Amygdala (tissue), 56 donors: ENCODE results near the gene ADGRV1.
A peak's percentile ranks its signal among the peaks of the same experiment; 100 is the strongest.
"Not testable (repeated sequence)": the region's sequence is repeated elsewhere in the genome, so short reads cannot be mapped to it uniquely, and the experiment has no call there.

ENCODE experiments used
- DNase-seq, 56 donors: peaks; one replicate each; lab custom pipeline; 2025; lab: John Stamatoyannopoulos, UW

Gene ADGRV1

GRCh38 chr5:90888511-90889324 lies 330.1 kb downstream of the ADGRV1 start:
- no peak for DNase-seq

- DNase-seq, result no peak
Measured at GRCh38 chr5:90889325-90889600, 330.7 kb downstream of the ADGRV1 start.

GRCh38 chr5:90890180-90890579 lies 331.6 kb downstream of the ADGRV1 start:
- no peak for DNase-seq

GRCh38 chr5:90894866-90895420 lies 336.3 kb downstream of the ADGRV1 start:
- no peak for DNase-seq

GRCh38 chr5:90897618-90898017 lies 339.0 kb downstream of the ADGRV1 start:
- DNase-seq, result no peak

GRCh38 chr5:90898326-90899013 lies 339.9 kb downstream of the ADGRV1 start:
- DNase-seq, result no peak

GRCh38 chr5:90899014-90899604 lies 340.5 kb downstream of the ADGRV1 start:
- DNase-seq, result no peak

GRCh38 chr5:90901261-90901660 lies 342.7 kb downstream of the ADGRV1 start:
- no peak for DNase-seq

- no peak for DNase-seq
Measured at GRCh38 chr5:90902170-90902569, 343.6 kb downstream of the ADGRV1 start.

- no peak for DNase-seq
Measured at GRCh38 chr5:90902651-90903386, 344.2 kb downstream of the ADGRV1 start.

- DNase-seq, result no peak
Measured at GRCh38 chr5:90909101-90909503, 350.5 kb downstream of the ADGRV1 start.

- peak in 1 of 56 donors; percentile 1 for DNase-seq
Measured at GRCh38 chr5:90909940-90910339, 351.3 kb downstream of the ADGRV1 start.

GRCh38 chr5:90911169-90911568 lies 352.6 kb downstream of the ADGRV1 start:
- no peak for DNase-seq

GRCh38 chr5:90912476-90912875 lies 353.9 kb downstream of the ADGRV1 start:
- no peak for DNase-seq

GRCh38 chr5:90915393-90915792 lies 356.8 kb downstream of the ADGRV1 start:
- DNase-seq, result no peak

- no peak for DNase-seq
Measured at GRCh38 chr5:90916947-90917800, 358.6 kb downstream of the ADGRV1 start.

- no peak for DNase-seq
Measured at GRCh38 chr5:90917928-90918668, 359.5 kb downstream of the ADGRV1 start.

- no peak for DNase-seq
Measured at GRCh38 chr5:90921418-90921973, 362.9 kb downstream of the ADGRV1 start.

- not testable (repeated sequence) for DNase-seq
Measured at GRCh38 chr5:90924222-90924621, 365.6 kb downstream of the ADGRV1 start.
